Measurements from ENCODE around the gene CEP128.

- TF ChIP-seq FOXK2 (IDR thresholded peaks at IDR 0.05) (no peak), ELF4 (IDR thresholded peaks at IDR 0.05) (no peak)
These were observed 148.8 kb downstream of the CEP128 start for GRCh38 chr14:80792771-80793170.

All from HEK293T (cell line).